BLaER1 treated with 17β-estradiol and CSF1 and Interleukin-3, amounts not matched to agents 10 nM and 100 nM (cell line): ENCODE measurements around the gene CNTN1.

ENCODE experiments used
- H3K27ac ChIP-seq, 11 experiments: shearing (Covaris generic); formaldehyde crosslinking; 2 replicates each; pipeline ENCODE4 v1.8.1; 2022
- H3K27me3 ChIP-seq, 11 experiments: shearing (Covaris generic); formaldehyde crosslinking; 2 replicates each; pipeline ENCODE4 v1.8.1; 2022
- H3K36me3 ChIP-seq, 11 experiments: shearing (Covaris generic); formaldehyde crosslinking; 2 replicates each; pipeline ENCODE4 v1.8.1; 2022
- H3K4me1 ChIP-seq, 10 experiments: shearing (Covaris generic); formaldehyde crosslinking; 2 replicates each; pipeline ENCODE4 v1.8.1; 2022
- H3K4me2 ChIP-seq, 11 experiments: shearing (Covaris generic); formaldehyde crosslinking; 2 replicates each; pipeline ENCODE4 v1.8.1; 2022
- H3K4me3 ChIP-seq, 10 experiments: shearing (Covaris generic); formaldehyde crosslinking; 2 replicates each; pipeline ENCODE4 v1.8.1; 2022
- H3K9ac ChIP-seq, 11 experiments: shearing (Covaris generic); formaldehyde crosslinking; 2 replicates each; pipeline ENCODE4 v1.8.1; 2022
- H3K9me3 ChIP-seq, 11 experiments: shearing (Covaris generic); formaldehyde crosslinking; replicated peaks in 1 of 11; 2 replicates each; pipeline ENCODE4 v1.8.1; 2022
- H4K20me1 ChIP-seq, 11 experiments: shearing (Covaris generic); formaldehyde crosslinking; 2 replicates each; pipeline ENCODE4 v1.8.1; 2022
- Cebpa-rat ChIP-seq, 11 experiments: shearing (Covaris generic); IDR thresholded peaks; 2 replicates each; pipeline ENCODE4 v1.8.1; 2022

The CNTN1 gene

DNA sequence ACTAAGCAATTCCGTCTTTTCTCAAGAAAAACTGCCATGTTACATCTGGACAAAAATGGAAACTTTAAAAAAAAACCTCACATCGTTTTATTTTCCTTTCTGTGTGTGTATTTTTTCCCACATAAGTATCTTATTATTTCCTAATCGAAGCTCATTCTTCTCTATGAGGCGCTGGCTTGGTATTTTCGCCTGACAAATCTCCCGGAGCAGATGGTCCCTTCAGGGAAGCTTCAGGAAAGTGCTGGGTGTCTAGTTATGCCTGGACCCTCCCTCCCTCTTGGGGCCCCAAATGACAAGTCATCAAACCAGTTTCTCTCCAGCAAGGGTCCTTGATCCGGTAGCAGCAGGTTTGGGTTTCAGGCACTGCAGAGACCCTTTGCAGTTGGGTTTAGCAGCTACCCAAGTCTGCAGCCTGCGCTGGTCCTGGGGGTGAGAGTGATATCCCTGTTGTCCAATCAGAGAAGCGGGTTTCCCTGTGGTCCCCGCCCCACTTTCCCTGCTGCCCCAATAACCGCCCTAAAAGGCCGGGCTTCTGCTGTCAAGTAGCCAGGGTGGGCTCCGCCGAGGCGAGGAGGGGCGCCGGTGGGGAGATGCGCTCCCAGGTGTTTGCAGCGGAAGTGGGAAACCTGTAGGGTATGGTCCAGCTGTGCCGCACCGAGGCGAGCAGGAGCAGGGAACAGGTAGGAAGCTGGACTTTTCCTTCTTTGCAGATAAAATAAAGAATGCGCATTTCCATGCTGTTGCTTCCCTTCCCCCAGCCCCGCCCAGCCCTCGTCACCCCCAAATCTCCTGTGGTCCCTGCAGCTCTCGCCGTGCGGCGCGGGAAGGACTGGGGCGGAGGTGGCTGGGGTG lies at the start of gene CNTN1:
CNTN1 (plus strand) TSS at position 527 of the 852 bp plus-strand sequence.
- Histone ChIP-seq H3K4me1 (peaks cover 0 to 7% (median 0%) of the 10 kb centered on the region in 10 experiments; a peak in 1 of 20 replicates), H3K36me3 (no peaks in the 10 kb centered on the region), H3K4me3 (no peak within 1 kb of the TSS), H3K27me3 (no peaks in the 10 kb centered on the region), H3K4me2 (no peak within 1 kb of the TSS), H3K27ac (no peak within 1 kb of the TSS), H4K20me1 (no peaks in the 10 kb centered on the region), H3K9ac (no peak within 1 kb of the TSS), H3K9me3 (peaks cover 0 to 15% (median 8%) of the 10 kb centered on the region in 11 experiments; a peak in 11 of 22 replicates)
- TF ChIP-seq Cebpa-rat (IDR thresholded peaks at IDR 0.05), result no peak

DNA sequence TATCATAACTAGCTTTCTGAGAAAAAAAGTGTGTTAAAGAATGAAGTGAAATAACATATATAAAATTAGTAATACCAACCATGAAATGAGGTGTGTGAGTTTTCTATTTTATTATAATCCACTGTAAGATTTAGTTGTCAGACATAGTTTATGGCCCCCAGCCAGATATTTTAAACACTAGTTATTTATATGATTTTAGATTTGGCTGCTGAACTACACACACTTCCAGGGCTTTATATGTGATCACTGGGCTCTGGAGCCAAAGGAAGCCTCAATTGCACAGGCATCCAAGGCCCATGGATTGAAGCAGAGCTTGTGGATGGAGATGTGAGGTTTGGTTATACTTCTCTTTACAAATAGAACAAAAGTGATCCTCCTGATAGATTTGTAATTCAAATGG lies 48.7 kb upstream of the CNTN1 start:
- Histone ChIP-seq H4K20me1 (no peaks in the 10 kb centered on the region), H3K27ac (no peak overlapping the region), H3K9me3 (peaks cover 0 to 8% (median 0%) of the 10 kb centered on the region in 11 experiments; a peak in 2 of 22 replicates), H3K36me3 (no peaks in the 10 kb centered on the region), H3K4me3 (no peak overlapping the region), H3K27me3 (no peaks in the 10 kb centered on the region), H3K4me1 (no peaks in the 10 kb centered on the region), H3K4me2 (no peak overlapping the region), H3K9ac (no peak overlapping the region)
- no peak for TF ChIP-seq Cebpa-rat (IDR thresholded peaks at IDR 0.05)

DNA sequence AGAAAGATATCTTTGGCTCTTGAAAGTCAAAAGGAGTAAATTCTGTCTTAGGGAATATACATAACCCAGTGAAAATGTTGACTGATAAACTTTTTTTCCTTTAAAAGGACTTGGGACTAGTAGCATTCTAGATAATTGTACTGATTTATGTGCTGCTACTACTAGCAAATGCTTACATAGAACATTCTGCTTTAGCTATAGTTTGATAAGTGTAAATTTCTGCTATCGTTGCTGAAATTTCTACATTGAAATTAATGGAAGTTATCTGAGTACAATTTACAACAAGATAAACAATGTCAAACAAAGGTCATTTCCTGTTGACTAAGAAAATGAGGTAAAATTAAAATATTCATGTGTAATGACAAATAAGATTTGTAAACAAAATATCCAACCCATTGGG lies 48.3 kb upstream of the CNTN1 start:
- H3K27me3 ChIP-seq, result no peaks in the 10 kb centered on the region
- no peaks in the 10 kb centered on the region for H3K36me3 ChIP-seq
- no peak overlapping the region for H3K4me2 ChIP-seq
- H4K20me1 ChIP-seq, result no peaks in the 10 kb centered on the region
- H3K9ac ChIP-seq, result no peak overlapping the region
- H3K4me1 ChIP-seq, result no peaks in the 10 kb centered on the region
- H3K27ac ChIP-seq, result no peak overlapping the region
- TF ChIP-seq Cebpa-rat (IDR thresholded peaks at IDR 0.05), result no peak
- H3K9me3 ChIP-seq, result peaks cover 0 to 8% (median 0%) of the 10 kb centered on the region in 11 experiments; a peak in 2 of 22 replicates
- no peak overlapping the region for H3K4me3 ChIP-seq

DNA sequence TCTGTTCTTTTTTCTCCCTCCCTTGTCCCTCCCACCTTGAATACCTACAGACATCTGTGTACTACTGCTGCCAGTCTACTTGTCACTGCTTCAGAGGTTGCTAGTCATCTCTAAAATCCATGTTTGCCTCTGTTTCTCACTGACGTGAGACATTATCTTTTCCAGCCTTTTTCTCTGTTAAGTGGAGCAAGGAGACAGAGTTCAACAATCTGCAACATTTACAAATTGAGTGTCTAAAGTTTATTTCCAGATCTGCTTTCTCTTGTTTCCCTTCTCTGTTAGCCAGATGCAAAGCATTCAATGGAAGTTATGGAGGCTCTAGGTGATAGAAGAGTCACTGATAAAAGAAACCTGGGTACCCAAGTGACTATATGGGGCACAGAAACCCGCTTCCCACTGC lies 47.5 kb upstream of the CNTN1 start:
- Histone ChIP-seq H4K20me1 (no peaks in the 10 kb centered on the region), H3K4me1 (no peaks in the 10 kb centered on the region), H3K9me3 (peaks cover 0 to 8% (median 0%) of the 10 kb centered on the region in 11 experiments; a peak in 2 of 22 replicates), H3K27ac (no peak overlapping the region), H3K36me3 (no peaks in the 10 kb centered on the region), H3K9ac (no peak overlapping the region), H3K27me3 (no peaks in the 10 kb centered on the region), H3K4me3 (no peak overlapping the region), H3K4me2 (no peak overlapping the region)
- no peak for TF ChIP-seq Cebpa-rat (IDR thresholded peaks at IDR 0.05)

DNA sequence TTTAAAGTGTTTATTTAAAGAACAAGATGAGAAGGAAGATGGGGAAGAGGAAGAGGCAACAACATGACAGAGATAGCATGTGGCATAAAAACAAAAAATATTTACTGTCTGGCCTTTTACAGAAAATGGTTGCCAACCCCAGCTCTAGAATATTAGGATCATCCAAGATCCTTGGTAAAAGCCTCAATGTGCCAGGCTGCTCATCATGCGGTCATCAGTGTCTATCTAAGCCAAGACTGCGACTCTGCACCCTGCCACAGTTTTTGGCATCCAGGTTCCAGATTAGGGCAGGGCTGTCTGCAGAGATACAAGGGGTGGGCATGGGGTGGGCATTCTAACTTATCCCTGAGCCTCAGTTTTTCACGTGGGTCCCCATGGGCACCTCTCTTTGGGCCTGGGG lies 46.9 kb upstream of the CNTN1 start:
- H3K9ac ChIP-seq, result no peak overlapping the region
- no peaks in the 10 kb centered on the region for H4K20me1 ChIP-seq
- H3K27me3 ChIP-seq, result no peaks in the 10 kb centered on the region
- H3K27ac ChIP-seq, result no peak overlapping the region
- H3K4me2 ChIP-seq, result no peak overlapping the region
- H3K9me3 ChIP-seq, result peaks cover 0 to 9% (median 0%) of the 10 kb centered on the region in 11 experiments; a peak in 2 of 22 replicates
- no peak for TF ChIP-seq Cebpa-rat (IDR thresholded peaks at IDR 0.05)
- H3K4me1 ChIP-seq, result no peaks in the 10 kb centered on the region
- H3K4me3 ChIP-seq, result no peak overlapping the region
- H3K36me3 ChIP-seq, result no peaks in the 10 kb centered on the region

DNA sequence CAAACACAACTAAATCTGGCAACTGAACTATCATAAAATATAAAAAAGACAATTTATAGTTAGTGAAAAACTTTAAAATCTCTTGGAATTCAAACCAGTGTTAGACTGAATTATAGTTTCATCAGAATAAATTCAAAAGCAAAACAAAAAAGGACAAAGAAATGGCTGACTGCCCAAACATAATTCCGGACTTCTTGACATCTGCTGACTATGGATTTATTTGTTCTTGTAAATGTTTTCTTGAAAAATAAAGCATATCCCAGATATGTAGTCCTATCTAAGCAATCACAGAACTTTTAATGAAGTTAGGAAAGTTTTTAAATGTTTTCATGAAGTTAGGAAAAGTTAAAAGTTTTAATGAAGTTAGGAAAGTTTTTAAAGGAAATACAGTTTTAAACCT lies 45.8 kb upstream of the CNTN1 start:
- Histone ChIP-seq H4K20me1 (no peaks in the 10 kb centered on the region), H3K9ac (no peak overlapping the region), H3K9me3 (peaks cover 8 to 20% (median 9%) of the 10 kb centered on the region in 11 experiments), H3K4me1 (no peaks in the 10 kb centered on the region), H3K36me3 (no peaks in the 10 kb centered on the region), H3K4me3 (no peak overlapping the region), H3K4me2 (no peak overlapping the region), H3K27me3 (no peaks in the 10 kb centered on the region), H3K27ac (no peak overlapping the region)
- no peak for TF ChIP-seq Cebpa-rat (IDR thresholded peaks at IDR 0.05)

DNA sequence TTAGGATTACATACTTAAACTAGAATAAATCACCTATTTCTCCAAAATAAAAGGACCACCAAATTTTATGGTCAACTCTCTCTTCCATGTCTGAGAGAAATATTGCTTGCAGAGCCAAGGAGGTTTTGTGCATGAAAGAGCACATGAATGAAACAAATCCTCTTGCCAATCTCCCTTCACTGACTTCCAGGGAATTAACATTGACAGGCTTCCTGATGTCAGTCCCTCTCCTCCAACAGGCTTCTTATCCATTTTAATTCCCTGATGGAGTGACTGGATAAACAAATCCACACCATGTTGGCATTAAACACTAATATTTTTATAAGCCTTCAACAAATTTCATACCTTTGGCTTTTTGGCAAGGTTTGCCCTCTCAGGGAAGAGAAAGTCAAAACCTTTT lies 45.3 kb upstream of the CNTN1 start:
- H3K36me3 ChIP-seq, result no peaks in the 10 kb centered on the region
- no peak for TF ChIP-seq Cebpa-rat (IDR thresholded peaks at IDR 0.05)
- no peaks in the 10 kb centered on the region for H3K4me1 ChIP-seq
- peaks cover 11 to 25% (median 13%) of the 10 kb centered on the region in 11 experiments for H3K9me3 ChIP-seq
- H3K27me3 ChIP-seq, result no peaks in the 10 kb centered on the region
- H3K9ac ChIP-seq, result no peak overlapping the region
- no peak overlapping the region for H3K27ac ChIP-seq
- H3K4me3 ChIP-seq, result no peak overlapping the region
- H4K20me1 ChIP-seq, result no peaks in the 10 kb centered on the region
- H3K4me2 ChIP-seq, result no peak overlapping the region

DNA sequence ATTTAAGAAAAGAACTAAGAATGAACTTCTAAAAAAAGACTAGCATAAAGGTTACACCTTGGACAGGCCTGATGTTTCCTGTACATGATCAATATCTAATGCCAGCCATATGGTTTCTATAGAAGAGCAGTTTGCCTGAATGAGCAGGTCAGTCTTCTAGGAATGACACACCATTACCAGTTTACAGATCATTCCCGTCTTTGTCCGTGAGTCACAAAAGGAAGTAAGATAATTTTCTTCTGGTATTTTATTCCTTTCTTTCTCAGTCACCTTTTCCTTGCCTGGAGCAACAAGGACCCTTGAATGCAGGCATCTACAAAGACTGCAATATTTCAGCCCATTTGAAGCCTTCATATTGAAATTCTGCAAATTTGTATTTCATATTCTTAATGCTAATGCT lies 44.6 kb upstream of the CNTN1 start:
- no peaks in the 10 kb centered on the region for H3K36me3 ChIP-seq
- no peak overlapping the region for H3K27ac ChIP-seq
- no peaks in the 10 kb centered on the region for H3K4me1 ChIP-seq
- H4K20me1 ChIP-seq, result no peaks in the 10 kb centered on the region
- peaks cover 11 to 22% (median 14%) of the 10 kb centered on the region in 11 experiments for H3K9me3 ChIP-seq
- no peaks in the 10 kb centered on the region for H3K27me3 ChIP-seq
- no peak overlapping the region for H3K9ac ChIP-seq
- H3K4me2 ChIP-seq, result no peak overlapping the region
- no peak overlapping the region for H3K4me3 ChIP-seq
- TF ChIP-seq Cebpa-rat (IDR thresholded peaks at IDR 0.05), result no peak

DNA sequence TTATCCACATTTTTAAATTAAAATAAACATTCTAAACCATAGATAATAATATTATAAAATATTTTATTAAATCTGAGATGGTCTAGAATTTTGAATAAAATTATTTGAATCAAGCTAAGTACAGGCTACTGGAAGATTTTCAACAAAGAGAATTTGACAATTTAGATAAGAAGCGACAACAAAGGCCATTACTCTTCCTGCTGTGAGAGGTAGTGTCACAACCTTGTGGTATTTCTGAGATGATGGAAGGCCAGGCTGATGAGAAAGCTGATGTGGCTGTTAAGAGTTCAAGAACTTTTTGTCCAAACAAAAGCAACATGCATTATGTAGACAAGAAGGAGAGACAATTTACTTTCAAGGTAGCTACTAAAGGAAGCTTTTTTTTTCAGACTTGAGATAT lies 43.7 kb upstream of the CNTN1 start:
- H4K20me1 ChIP-seq, result no peaks in the 10 kb centered on the region
- H3K4me2 ChIP-seq, result no peak overlapping the region
- no peak overlapping the region for H3K27ac ChIP-seq
- no peak overlapping the region for H3K9ac ChIP-seq
- peaks cover 11 to 18% (median 14%) of the 10 kb centered on the region in 11 experiments for H3K9me3 ChIP-seq
- no peaks in the 10 kb centered on the region for H3K4me1 ChIP-seq
- H3K27me3 ChIP-seq, result no peaks in the 10 kb centered on the region
- no peak for TF ChIP-seq Cebpa-rat (IDR thresholded peaks at IDR 0.05)
- H3K4me3 ChIP-seq, result no peak overlapping the region
- no peaks in the 10 kb centered on the region for H3K36me3 ChIP-seq
